ENCODE results near the gene TFEB.

Gene TFEB

DNA sequence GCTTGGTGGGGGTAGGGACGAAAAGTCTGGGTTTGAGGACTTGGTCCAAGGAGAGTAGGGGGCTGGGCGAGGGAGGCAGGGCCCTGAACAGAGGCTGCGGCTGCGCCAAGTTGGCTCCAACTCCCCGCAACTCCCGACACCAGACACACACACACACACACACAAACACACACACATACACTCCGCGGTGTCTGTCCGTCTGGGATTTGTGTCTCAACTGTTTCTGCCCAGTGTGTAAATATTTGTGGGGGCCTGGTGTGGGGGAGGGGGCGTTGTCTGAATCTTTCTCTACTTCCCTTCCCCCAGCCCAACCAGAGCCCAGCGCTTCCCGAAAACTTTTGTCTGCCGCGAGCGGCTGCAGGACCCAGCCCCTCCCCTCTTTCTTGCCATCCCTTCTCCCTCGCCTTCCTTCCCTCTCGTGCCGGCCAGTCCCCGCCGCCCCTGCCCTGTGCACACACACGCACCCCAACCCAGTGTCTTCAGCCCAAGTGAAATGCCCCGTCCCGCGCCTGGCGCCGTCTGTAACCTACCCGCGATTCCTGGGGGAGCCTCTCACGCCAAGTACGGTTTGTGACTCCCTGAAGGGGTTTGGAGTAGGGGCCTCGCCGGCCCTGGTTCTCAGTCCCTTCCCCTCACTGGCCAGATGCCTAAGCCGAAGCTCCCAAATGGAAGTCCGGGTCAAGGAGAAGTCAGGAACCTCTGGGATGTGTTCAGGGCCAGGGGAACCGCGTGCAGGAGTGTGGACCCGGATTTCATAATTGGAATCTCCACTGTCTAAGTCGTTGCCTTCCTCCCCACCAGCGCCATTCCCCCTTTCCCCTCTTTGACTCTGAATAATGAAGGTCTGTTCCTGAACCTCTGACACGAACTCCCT lies 96.2 kb downstream of the TFEB start:
- no peak for DNase-seq (ENCODE audit: low read depth in 3 of 3)

DNA sequence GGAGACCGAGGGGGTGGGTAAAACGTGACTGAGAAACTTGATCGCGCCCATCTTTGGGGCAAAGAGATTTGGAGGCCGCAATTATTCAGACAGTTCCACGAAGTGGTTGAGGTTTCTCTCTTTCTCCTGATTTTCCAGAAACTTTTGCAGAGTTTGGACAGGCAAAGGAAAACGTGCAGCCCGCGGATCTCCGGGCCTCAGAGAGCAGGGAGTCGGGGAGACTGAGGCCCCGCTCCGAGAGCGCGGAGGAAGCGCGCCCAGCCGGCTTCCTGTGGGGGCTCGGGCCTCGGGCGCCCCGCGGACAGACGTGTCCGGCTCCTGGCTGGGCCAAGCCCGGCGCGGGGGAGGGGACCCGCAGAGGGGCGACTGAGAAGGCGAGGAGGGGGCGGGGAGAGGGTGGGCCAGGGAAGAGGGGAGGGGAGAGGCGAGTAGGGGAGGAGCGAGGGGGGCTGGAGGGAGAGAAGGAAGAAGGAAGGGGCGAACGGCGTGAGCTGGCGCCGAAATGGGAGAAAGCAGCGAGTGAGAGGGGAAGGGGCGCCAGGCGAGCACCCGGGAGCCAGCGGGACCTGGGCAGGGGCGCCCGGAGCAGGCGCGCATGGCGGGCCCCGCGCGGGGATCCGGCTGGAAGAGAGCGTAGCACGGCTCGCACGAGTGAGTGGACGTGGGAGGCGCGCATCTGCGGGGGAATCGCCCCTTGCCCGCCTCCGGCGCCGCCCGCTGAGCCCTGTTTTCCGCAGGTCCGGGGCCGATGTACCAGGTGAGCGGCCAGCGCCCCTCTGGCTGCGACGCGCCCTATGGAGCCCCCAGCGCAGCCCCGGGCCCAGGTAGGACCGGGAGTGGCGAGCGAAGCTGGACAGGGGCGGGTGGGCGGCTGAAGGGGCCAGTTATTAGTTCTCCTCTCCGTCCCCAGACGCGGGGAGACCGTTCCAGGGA lies 97.1 kb downstream of the TFEB start, which contains the start of gene MDFI:
MDFI (plus strand) TSS at position 467 of the 933 bp plus-strand sequence; CDS start at position 749, 282 bp downstream.
- DNase-seq (ENCODE audit: low read depth in 3 of 3): no peak

DNA sequence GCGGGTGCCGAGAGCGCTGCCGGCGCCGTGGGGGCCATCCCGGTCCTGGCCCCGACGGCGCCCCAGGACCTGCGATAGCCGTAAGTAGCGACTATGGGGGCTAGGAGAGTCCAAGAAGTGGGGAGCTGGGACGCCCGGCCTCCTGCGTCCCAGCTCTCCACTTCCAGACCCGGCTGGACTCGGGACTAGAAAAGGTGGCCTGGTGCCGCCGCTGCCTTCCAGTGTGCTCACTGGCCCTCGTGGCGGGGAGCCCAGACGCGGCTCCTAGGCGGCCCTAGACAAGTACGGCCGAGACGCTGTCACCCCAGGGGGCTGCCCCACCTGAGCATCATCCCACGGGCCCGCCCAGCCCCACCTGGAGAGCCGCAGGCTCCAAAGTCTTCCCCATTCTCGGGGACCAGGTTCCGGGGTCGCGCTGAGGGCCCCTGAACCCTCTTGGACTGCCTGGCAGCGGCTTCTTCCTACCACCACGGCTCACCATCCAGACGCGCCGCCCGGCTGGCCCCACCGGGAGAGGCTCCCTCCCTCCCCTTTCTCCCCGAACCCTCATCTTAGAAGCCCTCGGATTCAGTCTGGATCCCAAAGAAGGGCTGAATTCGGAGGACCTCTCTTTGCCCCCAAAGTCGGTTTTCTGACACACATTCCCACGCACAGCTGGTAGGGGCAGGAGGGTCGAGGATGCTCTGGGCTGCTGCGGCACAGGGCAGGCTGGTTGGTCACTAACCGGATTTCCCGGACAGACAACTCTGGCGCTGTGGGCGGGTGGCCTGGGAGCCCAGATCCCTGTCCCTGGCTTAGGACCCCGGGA lies 98.0 kb downstream of the TFEB start:
- no peak for DNase-seq (ENCODE audit: low read depth in 3 of 3)

DNA sequence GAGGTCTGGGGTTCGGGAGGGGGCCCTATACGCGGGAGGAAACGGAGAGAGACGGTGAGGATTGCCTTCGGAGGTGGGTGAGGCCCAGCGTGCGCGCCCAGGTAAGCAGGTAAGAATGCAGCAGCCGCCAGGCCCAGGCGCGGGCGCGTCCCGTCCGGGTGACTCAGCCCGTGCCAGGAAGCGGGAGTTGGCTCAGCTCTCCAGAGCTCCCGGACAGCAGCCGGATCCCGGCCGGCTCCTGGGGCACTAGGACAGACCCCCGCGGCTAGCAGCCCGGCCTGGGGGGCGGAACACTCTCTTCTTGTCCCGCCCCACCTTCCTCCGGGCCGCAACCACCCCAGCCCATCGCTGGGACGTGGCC lies 98.6 kb downstream of the TFEB start:
- no peak for DNase-seq (ENCODE audit: low read depth in 3 of 3)

DNA sequence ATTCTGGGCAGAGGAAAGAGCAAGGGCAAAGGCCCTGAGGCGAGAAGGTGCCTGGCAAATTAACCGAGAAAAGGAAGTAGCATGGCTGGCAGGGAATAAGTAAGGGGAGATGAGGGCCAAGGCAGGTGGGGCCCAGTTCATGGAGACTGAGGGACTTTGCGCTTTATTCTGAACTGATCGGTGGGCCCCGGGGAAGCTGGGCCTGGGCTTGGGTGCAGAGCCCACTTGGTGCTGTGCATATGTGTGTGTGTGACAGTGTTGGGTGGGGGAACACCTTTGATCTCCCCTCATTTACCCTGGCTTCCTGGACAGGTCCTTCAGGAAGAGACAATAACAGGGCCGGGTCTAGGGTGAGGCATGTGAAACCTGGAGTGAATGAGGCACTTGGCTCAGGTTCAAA lies 100.0 kb downstream of the TFEB start:
- DNase-seq (ENCODE audit: low read depth in 3 of 3): no peak

DNA sequence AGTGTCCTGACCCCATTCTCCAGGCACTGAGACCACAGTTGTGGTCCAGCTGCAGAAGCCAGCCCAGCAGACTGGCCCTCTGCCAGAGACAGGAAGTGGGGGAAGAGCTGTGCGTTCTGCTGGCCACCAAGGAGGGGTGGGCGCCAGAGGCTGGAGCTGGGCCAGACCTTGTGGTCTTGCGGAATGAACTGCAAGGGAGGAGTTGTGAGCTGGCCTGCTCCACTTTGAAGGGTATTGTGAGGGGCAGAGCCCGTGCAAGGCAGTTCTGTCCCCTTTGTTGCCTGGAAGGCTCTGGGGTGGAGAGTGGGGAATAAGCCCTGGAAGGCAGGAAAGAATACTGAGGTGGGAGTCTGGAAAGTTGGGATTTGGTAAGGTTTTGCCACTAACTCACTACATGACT lies 100.8 kb downstream of the TFEB start:
- no peak for DNase-seq (ENCODE audit: low read depth in 3 of 3)

Measured in stimulated activated CD4-positive, alpha-beta T cell treated with anti-CD3 and anti-CD28 coated beads, TNF-alpha, amount 100 ng/mL, for 24 hours (primary cell).